WTC11 (cell line): ENCODE measurements around the gene GRPEL2. TPM values are rescaled to one million over a fixed set of nuclear protein-coding genes. Genes with fewer than 3 reads are reported as not detected.

Experiments used
- AFF4 ChIP-seq: sonication (generic); formaldehyde crosslinking; IDR thresholded peaks from 2 replicates; pipeline ENCODE4 v1.8.1; 2023; ENCODE audit warnings: mild to moderate bottlenecking, missing genetic modification reagents, borderline replicate concordance
- CBFB ChIP-seq: sonication (generic); formaldehyde crosslinking; IDR thresholded peaks from 2 replicates; pipeline ENCODE4 v1.8.1; 2022; ENCODE audit warnings: mild to moderate bottlenecking, low read depth, missing genetic modification reagents
- CREB1 ChIP-seq: sonication (generic); formaldehyde crosslinking; IDR thresholded peaks from 2 replicates; pipeline ENCODE4 v1.8.0; 2023; ENCODE audit warnings: mild to moderate bottlenecking, missing genetic modification reagents
- CREM ChIP-seq: sonication (generic); formaldehyde crosslinking; IDR thresholded peaks from 2 replicates; pipeline ENCODE4 v1.8.1; 2022; ENCODE audit warnings: mild to moderate bottlenecking, missing genetic modification reagents, moderate library complexity
- E2F4 ChIP-seq: sonication (generic); formaldehyde crosslinking; IDR thresholded peaks from 2 replicates; pipeline ENCODE4 v1.8.1; 2022; ENCODE audit warnings: low read depth, mild to moderate bottlenecking, moderate library complexity, missing genetic modification reagents, borderline replicate concordance
- ELF4 ChIP-seq: sonication (generic); formaldehyde crosslinking; IDR thresholded peaks from 2 replicates; pipeline ENCODE4 v1.8.1; 2022; ENCODE audit warnings: low read depth, mild to moderate bottlenecking, moderate library complexity, missing genetic modification reagents
- ESRRA ChIP-seq: sonication (generic); formaldehyde crosslinking; IDR thresholded peaks from 2 replicates; pipeline ENCODE4 v1.8.1; 2022; ENCODE audit warnings: mild to moderate bottlenecking, missing genetic modification reagents, borderline replicate concordance
- ETV6 ChIP-seq: sonication (generic); formaldehyde crosslinking; IDR thresholded peaks from 2 replicates; pipeline ENCODE4 v1.8.1; 2022; ENCODE audit warnings: mild to moderate bottlenecking, missing genetic modification reagents
- MYBL2 ChIP-seq: sonication (generic); formaldehyde crosslinking; IDR thresholded peaks from 2 replicates; pipeline ENCODE4 v1.8.1; 2023; ENCODE audit warnings: mild to moderate bottlenecking, moderate library complexity, missing genetic modification reagents
- NFYB ChIP-seq: sonication (generic); formaldehyde crosslinking; conservative IDR thresholded peaks from 2 replicates; pipeline ENCODE4 v1.8.0; 2022; ENCODE audit warnings: low read depth, missing genetic modification reagents
- SMAD3 ChIP-seq: sonication (generic); formaldehyde crosslinking; IDR thresholded peaks from 2 replicates; pipeline ENCODE4 v1.8.0; 2022; ENCODE audit warnings: missing genetic modification reagents, mild to moderate bottlenecking, borderline replicate concordance
- SP1 ChIP-seq: sonication (generic); formaldehyde crosslinking; conservative IDR thresholded peaks from 2 replicates; pipeline ENCODE4 v1.8.1; 2022; ENCODE audit warnings: missing genetic modification reagents
- TCF7 ChIP-seq: sonication (generic); formaldehyde crosslinking; IDR thresholded peaks from 2 replicates; pipeline ENCODE4 v1.8.0; 2022; ENCODE audit warnings: mild to moderate bottlenecking, low read depth, missing genetic modification reagents, moderate library complexity
- TP53 ChIP-seq: sonication (generic); formaldehyde crosslinking; IDR thresholded peaks from 2 replicates; pipeline ENCODE4 v1.8.1; 2023; ENCODE audit warnings: mild to moderate bottlenecking, missing genetic modification reagents
- ZMAT4 ChIP-seq: fragments of 250-450 bp; sonication (Bioruptor Pico); IDR thresholded peaks from 2 replicates; pipeline ENCODE4 v1.9.0; 2021; ENCODE audit warnings: mild to moderate bottlenecking
- ZNF317 ChIP-seq: sonication (generic); formaldehyde crosslinking; IDR thresholded peaks from 2 replicates; pipeline ENCODE4 v1.8.1; 2023; ENCODE audit warnings: low read depth, mild to moderate bottlenecking, moderate library complexity, missing genetic modification reagents, borderline replicate concordance
- ZNF396 ChIP-seq: fragments of 250-450 bp; sonication (Bioruptor Pico); IDR thresholded peaks from 2 replicates; pipeline ENCODE4 v1.8.0; 2021; ENCODE audit warnings: mild to moderate bottlenecking, moderate library complexity, borderline replicate concordance
- total RNA-seq: library from RNA; stranded (reverse); gene quantifications from 3 replicates; pipeline ENCODE4 v1.2.3, GENCODE V29; 2021
- TF ChIP-seq, protein P1 (sequence below): sonication (generic); formaldehyde crosslinking; IDR thresholded peaks from 2 replicates; pipeline ENCODE4 v1.8.1; 2023; ENCODE audit warnings: mild to moderate bottlenecking, missing genetic modification reagents
- TF ChIP-seq, protein P2 (sequence below): sonication (generic); formaldehyde crosslinking; IDR thresholded peaks from 2 replicates; pipeline ENCODE4 v1.8.0; 2022; ENCODE audit warnings: mild to moderate bottlenecking, missing genetic modification reagents

GRPEL2 gene
- total RNA-seq, 1 experiment from 2014 or later, result 48.6 TPM

GRCh38 chr5:149357370-149358293, 12.3 kb downstream of the GRPEL2 start, which contains the start of gene PCYOX1L (continued):
- TF ChIP-seq MYBL2 (CRISPR knock-in tag) (no peak), TCF7 (CRISPR knock-in tag) (no peak), TP53 (CRISPR knock-in tag) (peak; percentile 90; the same call in 1 of the 2 replicates), ETV6 (peak; percentile 92), ZMAT4 (no peak), SP1 (CRISPR knock-in tag) (peak; percentile 91), AFF4 (CRISPR knock-in tag) (no peak), CBFB (CRISPR knock-in tag) (peak; percentile 75; the same call in 1 of the 2 replicates), E2F4 (CRISPR knock-in tag) (no peak), ZNF317 (CRISPR knock-in tag) (peak; percentile 33; the same call in 1 of the 2 replicates), CREB1 (CRISPR knock-in tag) (no peak), CREM (CRISPR knock-in tag) (peak; percentile 66; the same call in 1 of the 2 replicates), ESRRA (peak; percentile 44; the same call in 1 of the 2 replicates), SMAD3 (0 out of 2 replicates have a peak, but pooled peaks have one; percentile 22), ZNF396 (CRISPR knock-in tag) (no peak), NFYB (CRISPR knock-in tag) (peak; percentile 90), ELF4 (no peak)
- TF ChIP-seq, protein P1, sequence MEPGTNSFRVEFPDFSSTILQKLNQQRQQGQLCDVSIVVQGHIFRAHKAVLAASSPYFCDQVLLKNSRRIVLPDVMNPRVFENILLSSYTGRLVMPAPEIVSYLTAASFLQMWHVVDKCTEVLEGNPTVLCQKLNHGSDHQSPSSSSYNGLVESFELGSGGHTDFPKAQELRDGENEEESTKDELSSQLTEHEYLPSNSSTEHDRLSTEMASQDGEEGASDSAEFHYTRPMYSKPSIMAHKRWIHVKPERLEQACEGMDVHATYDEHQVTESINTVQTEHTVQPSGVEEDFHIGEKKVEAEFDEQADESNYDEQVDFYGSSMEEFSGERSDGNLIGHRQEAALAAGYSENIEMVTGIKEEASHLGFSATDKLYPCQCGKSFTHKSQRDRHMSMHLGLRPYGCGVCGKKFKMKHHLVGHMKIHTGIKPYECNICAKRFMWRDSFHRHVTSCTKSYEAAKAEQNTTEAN (CRISPR knock-in tag), result no peak
- TF ChIP-seq, protein P2, sequence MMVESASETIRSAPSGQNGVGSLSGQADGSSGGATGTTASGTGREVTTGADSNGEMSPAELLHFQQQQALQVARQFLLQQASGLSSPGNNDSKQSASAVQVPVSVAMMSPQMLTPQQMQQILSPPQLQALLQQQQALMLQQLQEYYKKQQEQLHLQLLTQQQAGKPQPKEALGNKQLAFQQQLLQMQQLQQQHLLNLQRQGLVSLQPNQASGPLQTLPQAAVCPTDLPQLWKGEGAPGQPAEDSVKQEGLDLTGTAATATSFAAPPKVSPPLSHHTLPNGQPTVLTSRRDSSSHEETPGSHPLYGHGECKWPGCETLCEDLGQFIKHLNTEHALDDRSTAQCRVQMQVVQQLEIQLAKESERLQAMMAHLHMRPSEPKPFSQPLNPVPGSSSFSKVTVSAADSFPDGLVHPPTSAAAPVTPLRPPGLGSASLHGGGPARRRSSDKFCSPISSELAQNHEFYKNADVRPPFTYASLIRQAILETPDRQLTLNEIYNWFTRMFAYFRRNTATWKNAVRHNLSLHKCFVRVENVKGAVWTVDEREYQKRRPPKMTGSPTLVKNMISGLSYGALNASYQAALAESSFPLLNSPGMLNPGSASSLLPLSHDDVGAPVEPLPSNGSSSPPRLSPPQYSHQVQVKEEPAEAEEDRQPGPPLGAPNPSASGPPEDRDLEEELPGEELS (CRISPR knock-in tag), result peak; percentile 85
